Activated T-cell treated with anti-CD3 and anti-CD28 coated beads, Interleukin-2, amount 50 U/mL, for 72 hours (primary cell): ENCODE measurements around the gene MYCBP. TPM values are rescaled to one million over a fixed set of nuclear protein-coding genes. Genes with fewer than 3 reads are reported as not detected.

Experiments
- ATAC-seq, 2 donors: fragments of 150-1000 bp; cut with Tn5 transposase; replicated peaks in 1 of 2; 2 replicates each; pipeline ENCODE4 v1.10.0; 2021; ENCODE audit warnings: moderate library complexity in 2 of 2, mild to moderate bottlenecking in 1 of 2
- DNase-seq, 2 donors: peaks; one replicate each; pipeline ENCODE4 v3.0.0; 2021 to 2022; ENCODE audit warnings: mixed read lengths in 1 of 2
- H3K27ac Mint-ChIP-seq: one replicate; pipeline ENCODE4 v1.8.0; 2022; ENCODE audit warnings: mild to moderate bottlenecking, moderate library complexity, mixed read lengths
- H3K27me3 Mint-ChIP-seq: one replicate; pipeline ENCODE4 v1.8.0; 2022; ENCODE audit warnings: low read depth, mixed read lengths
- H3K36me3 Mint-ChIP-seq, 2 donors: one replicate each; pipeline ENCODE4 v1.8.0; 2022; ENCODE audit warnings: mixed read lengths in 2 of 2, mild to moderate bottlenecking in 1 of 2; ENCODE audit not compliant: insufficient read depth in 2 of 2
- H3K4me1 Mint-ChIP-seq: one replicate; pipeline ENCODE4 v1.8.0; 2022; ENCODE audit warnings: low read depth, mixed read lengths
- H3K4me3 Mint-ChIP-seq, 2 donors: one replicate each; pipeline ENCODE4 v1.8.0; 2022; ENCODE audit warnings: mild to moderate bottlenecking in 2 of 2, mixed read lengths in 2 of 2, moderate library complexity in 2 of 2
- H3K9me3 Mint-ChIP-seq, 2 donors: one replicate each; pipeline ENCODE4 v1.8.0; 2022; ENCODE audit warnings: mixed read lengths in 2 of 2
- total RNA-seq, 2 donors: library from RNA; stranded (reverse); gene quantifications; one replicate each; pipeline ENCODE4 v1.2.3, GENCODE V29; 2022

MYCBP gene
- total RNA-seq, 2 donors from 2014 or later, result 22.0 to 29.8 TPM

DNA sequence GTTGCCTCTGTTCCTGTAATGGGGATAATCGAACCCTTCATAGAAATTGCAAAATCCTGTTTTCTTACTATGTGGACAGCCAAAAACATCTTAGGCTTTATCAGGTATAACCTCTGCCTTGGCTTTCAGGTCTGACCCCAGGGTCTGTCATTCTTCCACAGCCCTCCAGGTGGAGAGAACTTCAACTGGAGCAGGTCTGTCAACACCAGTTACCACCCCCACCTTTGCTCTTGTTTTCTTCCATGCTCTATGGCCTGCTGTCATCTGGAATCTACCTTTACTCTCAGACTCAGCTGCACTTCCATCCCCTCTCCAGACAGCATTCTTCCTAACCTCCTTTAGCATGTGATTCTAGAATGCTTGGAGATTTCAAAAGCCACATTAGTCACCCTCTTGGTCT lies 18.6 kb upstream of the MYCBP start:
- Mint-ChIP-seq H3K4me1 (no peaks in the 10 kb centered on the region), H3K36me3 (no peaks in the 10 kb centered on the region), H3K27me3 (no peaks in the 10 kb centered on the region), H3K27ac (no peak overlapping the region), H3K4me3 (no peak overlapping the region), H3K9me3 (no peaks in the 10 kb centered on the region)
- no peak for ATAC-seq
- no peak for DNase-seq

- ATAC-seq (no peak), DNase-seq (no peak)
- Mint-ChIP-seq H3K27ac (no peak overlapping the region), H3K4me3 (no peak overlapping the region), H3K9me3 (no peaks in the 10 kb centered on the region), H3K4me1 (no peaks in the 10 kb centered on the region), H3K36me3 (no peaks in the 10 kb centered on the region), H3K27me3 (no peaks in the 10 kb centered on the region)
Observed at GRCh38 chr1:38889589-38889988, 16.4 kb upstream of the MYCBP start.

GRCh38 chr1:38888423-38889333 lies 15.5 kb upstream of the MYCBP start:
- Mint-ChIP-seq H3K9me3 (no peaks in the 10 kb centered on the region), H3K4me1 (no peaks in the 10 kb centered on the region), H3K4me3 (no peak overlapping the region), H3K27ac (no peak overlapping the region), H3K27me3 (no peaks in the 10 kb centered on the region), H3K36me3 (no peaks in the 10 kb centered on the region)
- DNase-seq, result no peak
- no peak for ATAC-seq

- DNase-seq (no peak), ATAC-seq (no peak)
- Mint-ChIP-seq H3K36me3 (no peaks in the 10 kb centered on the region), H3K27me3 (no peaks in the 10 kb centered on the region), H3K4me1 (no peaks in the 10 kb centered on the region), H3K27ac (no peak overlapping the region), H3K9me3 (no peaks in the 10 kb centered on the region), H3K4me3 (no peak overlapping the region)
Observed at GRCh38 chr1:38885092-38885491, 11.9 kb upstream of the MYCBP start.

- DNase-seq (no peak), ATAC-seq (no peak)
- Mint-ChIP-seq H3K4me1 (no peaks in the 10 kb centered on the region), H3K9me3 (no peaks in the 10 kb centered on the region), H3K4me3 (no peak within 1 kb of the TSS), H3K36me3 (no peaks in the 10 kb centered on the region), H3K27me3 (no peaks in the 10 kb centered on the region), H3K27ac (no peak within 1 kb of the TSS)
Observed at GRCh38 chr1:38881487-38881886, 8.3 kb upstream of the MYCBP start, which contains the start of gene GJA9. Gene GJA9, minus strand, starts transcription at chr1:38881587. Its CDS starts 5,489 bp downstream, at chr1:38876098.

DNA sequence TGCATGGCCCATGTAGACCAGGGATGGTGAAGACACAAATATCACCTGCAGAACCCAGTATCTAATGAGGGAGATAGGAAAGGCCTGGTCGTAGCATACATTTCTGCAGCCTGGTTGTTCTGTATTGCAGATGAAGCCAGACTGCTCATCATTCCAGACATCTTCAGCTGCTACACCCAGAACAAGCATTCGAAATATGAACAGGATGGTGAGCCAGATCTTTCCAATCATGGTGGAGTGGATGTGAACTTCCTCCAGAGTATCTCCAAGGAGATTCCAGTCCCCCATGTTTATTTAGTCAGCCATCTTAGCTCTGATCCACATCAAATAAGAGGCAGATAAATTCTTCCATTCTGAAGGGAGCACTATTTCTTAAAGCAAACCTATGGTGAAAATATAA lies 2.7 kb upstream of the MYCBP start:
- Mint-ChIP-seq H3K9me3 (no peaks in the 10 kb centered on the region), H3K27me3 (no peaks in the 10 kb centered on the region), H3K36me3 (no peaks in the 10 kb centered on the region), H3K27ac (no peak overlapping the region), H3K4me3 (no peak overlapping the region), H3K4me1 (peaks cover 32% of the 10 kb centered on the region)
- no peak for ATAC-seq
- DNase-seq, result no peak

DNA sequence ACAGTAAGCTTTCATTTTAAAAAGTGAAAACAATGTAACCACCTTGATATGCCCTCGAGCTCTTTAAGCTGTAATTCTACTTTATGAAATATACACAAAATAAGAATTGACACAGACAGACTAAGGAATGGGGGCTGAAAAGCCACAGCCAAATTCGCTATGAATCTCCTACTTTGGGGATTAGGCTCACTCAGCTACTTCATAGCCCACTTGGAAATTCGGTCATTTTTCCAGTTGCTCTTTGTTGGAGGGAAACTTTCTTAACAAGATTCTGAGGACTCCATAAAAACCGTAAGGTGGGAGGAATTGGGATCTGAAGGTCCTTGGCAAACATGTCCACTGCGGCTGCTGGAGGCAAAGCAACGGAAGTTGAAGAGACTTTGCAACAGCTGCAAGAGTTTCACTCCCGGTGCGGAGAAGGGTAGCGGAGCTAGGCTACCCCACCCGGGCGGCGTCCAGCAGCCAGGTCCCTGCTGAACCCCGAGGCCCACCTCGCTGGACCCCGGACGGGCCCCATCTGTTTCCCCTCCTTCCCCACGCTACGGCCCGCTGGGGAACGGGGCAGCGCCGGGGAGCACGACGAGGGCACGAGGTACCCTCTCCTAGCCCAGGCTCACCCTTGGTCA lies 634 bp downstream of the MYCBP start:
- ATAC-seq (peak; percentile 32 to 42), DNase-seq (peak; percentile 50 to 59)
- Mint-ChIP-seq H3K9me3 (no peaks in the 10 kb centered on the region), H3K27ac (peak overlapping the region; percentile 14), H3K36me3 (peaks cover 0 to 3% of the 10 kb centered on the region in 2 donors), H3K4me3 (peak overlapping the region; percentile 85 to 95), H3K27me3 (no peaks in the 10 kb centered on the region), H3K4me1 (peaks cover 32% of the 10 kb centered on the region)

GRCh38 chr1:38870996-38871395 lies 2.2 kb downstream of the MYCBP start:
- H3K27ac Mint-ChIP-seq, result peak overlapping the region; percentile 14
- peaks cover 32% of the 10 kb centered on the region for H3K4me1 Mint-ChIP-seq
- H3K36me3 Mint-ChIP-seq, result peaks cover 2 to 3% of the 10 kb centered on the region in 2 donors
- ATAC-seq (no peak), DNase-seq (no peak)
- H3K4me3 Mint-ChIP-seq, result peak overlapping the region; percentile 85 to 95
- no peaks in the 10 kb centered on the region for H3K27me3 Mint-ChIP-seq
- H3K9me3 Mint-ChIP-seq, result no peaks in the 10 kb centered on the region

DNA sequence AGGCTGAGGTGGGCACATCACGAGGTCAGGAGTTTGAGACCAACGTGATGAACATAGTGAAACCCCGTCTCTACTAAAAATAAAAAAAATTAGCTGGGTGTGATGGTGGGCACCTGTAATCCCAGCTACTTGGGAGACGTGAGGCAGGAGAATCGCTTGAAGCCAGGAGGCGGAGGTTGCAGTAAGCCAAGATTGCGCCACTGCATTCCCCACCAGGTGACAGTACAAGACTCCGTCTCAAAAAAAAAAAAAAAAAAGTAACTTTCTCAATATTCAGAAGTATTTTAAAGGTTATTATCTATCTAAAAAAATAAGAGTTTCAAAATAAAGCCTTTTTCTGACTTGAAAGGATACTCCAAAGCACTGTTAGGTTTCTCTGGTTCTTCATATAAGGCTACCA lies 5.9 kb downstream of the MYCBP start:
- ATAC-seq, result no peak
- Mint-ChIP-seq H3K27ac (no peak overlapping the region), H3K4me1 (peaks cover 20% of the 10 kb centered on the region), H3K4me3 (no peak overlapping the region), H3K9me3 (no peaks in the 10 kb centered on the region), H3K36me3 (peaks cover 2 to 3% of the 10 kb centered on the region in 2 donors), H3K27me3 (no peaks in the 10 kb centered on the region)
- DNase-seq, result no peak

GRCh38 chr1:38865112-38865715 lies 7.9 kb downstream of the MYCBP start:
- Mint-ChIP-seq H3K4me1 (peaks cover 21% of the 10 kb centered on the region), H3K9me3 (no peaks in the 10 kb centered on the region), H3K27ac (peak overlapping the region; percentile 55), H3K4me3 (no peak overlapping the region), H3K27me3 (no peaks in the 10 kb centered on the region), H3K36me3 (peaks cover 2 to 3% of the 10 kb centered on the region in 2 donors)
- ATAC-seq, result no peak
- no peak for DNase-seq

DNA sequence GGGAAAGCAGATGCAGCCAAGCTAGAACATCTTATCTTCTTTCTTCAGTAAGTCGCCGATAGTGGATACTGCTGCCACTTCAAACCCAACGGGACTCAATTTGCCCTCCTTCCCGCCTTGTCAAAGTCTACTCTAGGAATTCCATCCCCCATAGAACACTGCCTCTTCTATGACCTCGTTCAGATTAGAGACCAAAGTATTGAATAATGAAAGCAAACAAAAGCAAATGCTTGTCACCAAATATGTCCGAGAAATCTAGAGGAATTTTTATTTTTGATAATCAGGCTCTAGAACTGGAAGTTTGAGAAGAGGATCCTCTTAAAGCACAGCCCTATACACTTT lies 12.7 kb downstream of the MYCBP start:
- peak overlapping the region; percentile 96 to 98 for H3K4me3 Mint-ChIP-seq
- peak overlapping the region; percentile 87 for H3K27ac Mint-ChIP-seq
- H3K36me3 Mint-ChIP-seq, result peaks cover 6 to 8% of the 10 kb centered on the region in 2 donors
- no peaks in the 10 kb centered on the region for H3K27me3 Mint-ChIP-seq
- peaks cover 43% of the 10 kb centered on the region for H3K4me1 Mint-ChIP-seq
- DNase-seq (no peak), ATAC-seq (no peak)
- H3K9me3 Mint-ChIP-seq, result no peaks in the 10 kb centered on the region

DNA sequence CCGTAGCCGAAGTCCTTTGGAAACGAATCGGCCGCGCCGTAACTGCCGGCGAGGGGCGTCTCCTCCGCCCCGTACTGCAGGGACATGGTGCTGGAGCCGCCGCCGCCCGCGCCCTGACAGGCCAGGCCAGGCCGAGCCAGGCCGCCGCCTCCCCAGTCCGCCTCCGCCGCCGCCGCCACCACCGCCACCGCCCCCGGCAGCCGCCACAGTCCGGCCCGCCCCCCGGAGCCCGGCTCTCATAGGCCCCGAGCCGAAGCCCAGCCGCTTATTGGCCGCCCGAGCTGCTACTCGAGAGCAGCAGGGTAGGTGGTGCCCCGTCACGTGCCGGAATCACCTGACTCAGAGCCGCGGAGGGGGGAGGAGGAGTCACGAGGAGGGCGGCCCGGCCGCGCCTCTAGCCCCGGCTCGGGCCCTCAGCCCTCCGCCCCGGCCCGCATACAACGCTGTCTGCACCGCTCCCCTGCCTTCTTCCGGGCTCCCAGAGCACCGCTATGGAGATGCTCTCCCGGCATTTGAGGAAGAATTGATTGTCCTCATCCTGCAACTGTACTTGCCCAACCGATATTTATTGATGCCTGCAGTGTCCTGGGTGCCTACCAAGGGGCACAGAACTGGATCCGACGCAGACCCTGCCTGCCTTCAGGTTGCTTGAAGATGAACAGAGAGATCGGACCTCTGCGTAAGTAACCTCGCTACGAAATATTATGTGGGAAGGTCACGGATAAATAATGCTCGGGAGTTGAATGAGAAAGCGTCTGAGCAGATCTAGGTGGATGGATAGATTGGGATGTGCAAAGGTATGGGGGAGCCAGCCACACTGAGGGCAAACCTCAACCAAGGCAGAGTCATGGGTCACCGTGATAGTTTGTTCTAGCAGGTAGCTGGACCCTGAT lies 13.3 kb downstream of the MYCBP start, which contains the start of gene RRAGC:
TSS of gene RRAGC (minus strand) at position 212 of the 893 bp plus-strand sequence. CDS start at position 86, 126 bp downstream.
- DNase-seq (peak; percentile 99 to 100), ATAC-seq (peak; percentile 94 to 97)
- Mint-ChIP-seq H3K9me3 (no peaks in the 10 kb centered on the region), H3K27ac (peak within 1 kb of the TSS; percentile 96), H3K4me1 (peaks cover 43% of the 10 kb centered on the region), H3K27me3 (no peaks in the 10 kb centered on the region), H3K4me3 (peak within 1 kb of the TSS; percentile 96 to 98), H3K36me3 (peaks cover 10 to 13% of the 10 kb centered on the region in 2 donors)
